ENCODE data around the gene CDRT4. TPM values are rescaled to one million over a fixed set of nuclear protein-coding genes. Genes with fewer than 3 reads are reported as not detected.

CDRT4 gene
- total RNA-seq, 2 experiments from 2014 or later: 1.0 TPM

DNA sequence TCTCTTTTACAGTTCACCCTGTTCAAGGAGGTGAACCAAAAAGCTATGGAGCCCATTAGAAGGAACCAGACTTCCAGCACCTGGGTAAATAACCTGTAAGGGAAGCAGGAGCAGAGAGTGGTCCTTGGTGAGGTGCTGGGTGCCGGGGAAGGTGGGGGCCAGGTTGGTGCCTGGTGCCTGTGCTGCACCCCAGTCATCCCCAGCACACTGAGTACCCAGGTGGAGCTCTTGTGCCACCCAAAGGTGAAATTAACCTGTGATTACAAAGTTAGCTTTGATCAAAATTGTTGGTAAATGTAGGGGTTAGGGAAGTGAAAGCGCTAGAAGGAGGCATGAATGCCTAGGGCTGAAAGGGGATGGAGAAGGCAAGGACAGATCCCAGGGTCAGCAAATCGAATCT lies 58.6 kb downstream of the CDRT4 start:
- Mint-ChIP-seq H3K4me3 (no peak overlapping the region), H3K4me1 (ENCODE audit: low read depth) (peaks cover 4% of the 10 kb centered on the region), H3K9me3 (no peaks in the 10 kb centered on the region), H3K27me3 (ENCODE audit: low read depth) (no peaks in the 10 kb centered on the region), H3K27ac (no peak overlapping the region), H3K36me3 (ENCODE audit: low read depth) (no peaks in the 10 kb centered on the region)
- intact Hi-C loops (cut with micrococcal nuclease): no loop called here
- DNase-seq: peak; percentile 5
- CTCF ChIA-PET: no interaction called here

DNA sequence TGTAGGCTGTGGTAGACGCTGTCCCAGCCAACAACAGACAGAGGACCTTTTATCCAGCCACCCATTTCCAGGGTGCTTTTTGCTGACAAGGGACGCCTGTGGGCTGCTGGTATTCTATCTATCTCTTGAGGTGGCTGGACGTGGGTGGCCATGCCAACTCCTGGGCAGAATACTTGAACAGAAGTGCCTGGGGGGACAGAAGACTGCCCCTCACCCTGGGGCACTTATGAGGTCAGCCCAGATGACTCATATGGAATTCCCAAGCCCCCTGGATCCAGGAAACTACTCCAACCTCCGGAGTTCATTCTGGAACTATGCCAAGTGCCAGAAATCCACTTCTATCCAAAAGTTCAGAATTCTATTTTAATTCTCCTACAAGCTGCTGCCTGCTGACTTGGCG lies 61.3 kb downstream of the CDRT4 start:
- CTCF ChIA-PET: no interaction called here
- no peaks in the 10 kb centered on the region for H3K27me3 Mint-ChIP-seq (ENCODE audit: low read depth)

DNA sequence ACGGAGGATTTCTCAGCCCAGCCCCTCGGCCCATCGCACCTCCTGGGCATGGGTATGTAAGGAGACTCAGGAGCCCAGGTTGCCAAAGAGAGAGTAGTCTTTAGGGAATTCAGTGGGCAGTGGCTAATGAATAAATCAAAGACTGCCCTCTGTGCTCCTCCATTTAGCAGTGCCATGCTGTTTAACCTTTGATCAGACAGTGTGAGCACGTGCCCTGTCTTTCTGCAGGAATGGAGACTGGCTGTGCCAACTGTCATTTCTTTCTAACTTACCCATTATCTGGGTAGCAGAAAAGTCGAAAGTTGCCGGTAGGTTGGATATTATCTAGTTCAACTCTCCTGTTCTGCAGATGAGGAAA lies 62.4 kb downstream of the CDRT4 start:
- no peaks in the 10 kb centered on the region for H3K36me3 Mint-ChIP-seq (ENCODE audit: low read depth)
- intact Hi-C loops (cut with micrococcal nuclease): no loop called here
- H3K4me3 Mint-ChIP-seq: no peak overlapping the region
- no peaks in the 10 kb centered on the region for H3K9me3 Mint-ChIP-seq
- no peaks in the 10 kb centered on the region for H3K4me1 Mint-ChIP-seq (ENCODE audit: low read depth)
- DNase-seq: no peak
- no peaks in the 10 kb centered on the region for H3K27me3 Mint-ChIP-seq (ENCODE audit: low read depth)
- H3K27ac Mint-ChIP-seq: no peak overlapping the region
- CTCF ChIA-PET: no interaction called here

More for the DNA sequence above, 61.3 kb downstream of the CDRT4 start:
- intact Hi-C loops (cut with micrococcal nuclease): no loop called here
- H3K27ac Mint-ChIP-seq: no peak overlapping the region
- H3K36me3 Mint-ChIP-seq (ENCODE audit: low read depth): no peaks in the 10 kb centered on the region
- H3K9me3 Mint-ChIP-seq: no peaks in the 10 kb centered on the region
- no peak for DNase-seq
- no peaks in the 10 kb centered on the region for H3K4me1 Mint-ChIP-seq (ENCODE audit: low read depth)
- H3K4me3 Mint-ChIP-seq: no peak overlapping the region

DNA sequence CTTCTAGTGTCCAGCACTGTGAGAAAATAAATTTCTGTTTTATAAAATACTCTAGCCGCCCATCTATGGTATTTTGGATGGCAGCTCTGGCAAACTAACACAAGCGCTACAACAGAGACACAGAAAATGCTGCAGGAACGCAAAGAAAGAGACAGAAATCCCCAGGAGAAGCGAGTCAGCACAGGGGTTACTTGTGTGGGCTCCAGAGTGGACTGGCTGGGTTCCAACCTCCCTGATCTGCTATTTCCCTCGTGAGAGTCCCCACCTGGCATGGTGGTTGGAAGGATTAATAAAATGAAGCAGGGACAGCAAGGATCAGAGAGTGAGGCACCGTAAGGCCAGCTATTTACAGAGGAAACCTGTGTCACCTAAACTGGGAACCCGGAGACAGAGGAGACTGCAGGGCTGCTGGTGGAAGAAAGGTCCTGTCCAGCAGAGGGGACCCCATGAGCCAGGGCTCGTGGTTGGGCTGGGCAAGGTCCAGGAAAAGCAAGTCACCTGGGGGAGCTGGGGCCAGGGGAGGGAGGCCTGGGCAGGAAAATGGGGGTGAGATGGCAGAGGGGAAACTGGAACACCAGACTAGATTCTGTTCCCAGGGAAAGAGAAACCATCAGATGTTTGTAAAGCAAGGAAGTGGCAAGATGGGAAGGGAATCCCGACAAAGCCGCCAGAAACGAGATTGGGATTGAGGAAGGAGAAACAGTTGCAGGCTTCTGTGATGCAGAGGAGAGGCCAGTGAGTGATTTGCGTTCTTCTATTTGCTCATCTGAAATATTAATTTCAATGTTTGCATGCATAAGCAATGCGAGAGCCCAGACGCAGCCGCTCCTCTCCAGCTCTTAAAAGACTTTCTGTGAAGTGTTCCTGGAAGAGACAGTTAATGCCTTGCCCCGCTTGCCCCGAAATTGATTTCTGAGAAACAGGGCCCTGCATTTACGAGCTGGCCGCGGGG lies 63.0 kb downstream of the CDRT4 start:
- H3K4me1 Mint-ChIP-seq (ENCODE audit: low read depth): no peaks in the 10 kb centered on the region
- H3K27ac Mint-ChIP-seq: no peak overlapping the region
- CTCF ChIA-PET: no interaction called here

DNA sequence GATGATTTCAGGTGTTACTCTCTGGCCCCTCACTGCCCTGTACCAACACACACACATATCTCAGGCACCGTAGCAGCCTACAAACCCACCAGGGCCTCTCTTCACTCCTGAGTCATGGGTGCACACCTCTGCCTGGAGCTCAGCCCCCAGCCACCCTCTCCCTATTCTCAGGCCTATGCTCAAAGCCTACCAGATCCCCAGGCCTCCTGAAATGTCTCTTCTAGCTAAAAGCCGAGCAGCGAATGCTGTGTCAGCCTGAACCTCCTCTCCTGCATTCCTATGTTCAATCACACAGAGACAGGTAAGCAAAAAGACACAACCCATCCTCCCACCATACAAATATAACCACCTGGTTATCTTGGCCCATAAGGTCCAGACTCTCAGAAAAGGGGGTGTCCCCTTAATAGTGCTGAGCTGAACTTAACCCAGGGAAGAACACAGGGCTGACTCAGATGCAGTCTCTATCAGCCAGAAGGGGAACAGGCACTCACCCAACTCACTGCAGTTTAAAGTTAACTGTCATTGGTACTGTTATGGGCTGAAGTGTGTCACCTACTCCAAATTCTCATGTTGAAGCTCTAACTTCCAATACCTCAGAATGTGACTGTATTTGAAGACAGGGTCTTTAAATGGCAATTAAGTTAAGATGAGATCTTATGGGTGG lies 64.0 kb downstream of the CDRT4 start:
- CTCF ChIA-PET: no interaction called here
- DNase-seq: no peak
- Mint-ChIP-seq H3K27ac (no peak overlapping the region), H3K9me3 (no peaks in the 10 kb centered on the region), H3K27me3 (ENCODE audit: low read depth) (peaks cover 2% of the 10 kb centered on the region), H3K36me3 (ENCODE audit: low read depth) (no peaks in the 10 kb centered on the region), H3K4me3 (no peak overlapping the region), H3K4me1 (ENCODE audit: low read depth) (no peaks in the 10 kb centered on the region)
- intact Hi-C loops (cut with micrococcal nuclease): no loop called here

More for the DNA sequence above, 63.0 kb downstream of the CDRT4 start:
- intact Hi-C loops (cut with micrococcal nuclease): no loop called here
- H3K27me3 Mint-ChIP-seq (ENCODE audit: low read depth): no peaks in the 10 kb centered on the region
- no peaks in the 10 kb centered on the region for H3K36me3 Mint-ChIP-seq (ENCODE audit: low read depth)
- H3K9me3 Mint-ChIP-seq: no peaks in the 10 kb centered on the region
- no peak overlapping the region for H3K4me3 Mint-ChIP-seq
- DNase-seq: no peak

DNA sequence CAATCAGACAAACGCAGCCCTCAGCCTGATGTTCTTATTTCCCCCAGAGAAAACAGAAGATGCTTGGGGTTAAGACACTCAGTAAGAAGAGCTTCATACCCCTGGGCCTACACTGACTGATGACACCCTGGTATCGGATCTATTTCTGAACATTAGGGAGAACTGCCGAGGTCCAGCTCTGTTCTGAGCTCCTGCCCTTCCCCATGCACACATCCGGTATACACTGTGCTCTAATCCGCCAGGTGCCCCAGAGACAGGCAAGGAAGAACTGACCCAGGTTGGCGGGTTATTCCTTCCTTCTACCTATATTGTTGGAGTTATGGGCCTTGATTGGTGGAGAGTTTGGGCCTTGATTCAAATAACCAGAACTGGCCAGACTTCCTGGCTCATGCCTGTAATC lies 68.0 kb downstream of the CDRT4 start:
- CTCF ChIA-PET: no interaction called here
- intact Hi-C loops (cut with micrococcal nuclease): no loop called here
- no peak overlapping the region for H3K4me3 Mint-ChIP-seq
- H3K27ac Mint-ChIP-seq: no peak overlapping the region
- no peaks in the 10 kb centered on the region for H3K4me1 Mint-ChIP-seq (ENCODE audit: low read depth)
- no peak for DNase-seq
- peaks cover 5% of the 10 kb centered on the region for H3K27me3 Mint-ChIP-seq (ENCODE audit: low read depth)
- no peaks in the 10 kb centered on the region for H3K9me3 Mint-ChIP-seq
- H3K36me3 Mint-ChIP-seq (ENCODE audit: low read depth): no peaks in the 10 kb centered on the region

DNA sequence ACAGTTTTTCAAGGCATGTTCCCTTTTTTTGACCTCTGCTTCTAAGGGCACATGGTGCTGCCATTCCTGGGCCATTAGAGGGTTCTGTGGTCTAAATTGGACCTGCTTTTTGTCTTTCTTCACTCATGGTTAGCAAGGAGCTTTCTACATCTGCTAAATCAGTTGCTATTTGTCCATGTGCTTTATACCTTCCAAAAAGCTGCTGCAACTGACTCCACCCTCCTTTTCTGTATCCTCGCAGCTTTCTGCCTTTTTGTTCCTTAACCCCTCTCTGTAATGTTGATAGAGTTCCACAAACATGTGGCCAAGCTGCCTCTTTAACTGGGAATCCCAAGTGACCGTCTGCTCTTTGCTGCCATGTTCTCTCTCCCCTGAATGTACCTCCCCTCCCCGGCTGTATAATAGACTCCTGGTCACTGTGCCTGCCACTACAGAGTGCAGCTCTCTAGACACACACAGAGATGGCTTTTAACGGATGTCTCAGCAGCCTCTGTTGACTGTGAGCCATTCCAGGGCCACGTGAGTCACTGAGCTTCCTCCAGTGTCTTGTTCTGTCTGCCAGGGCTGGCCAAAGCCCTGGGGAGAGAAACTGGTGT lies 68.6 kb downstream of the CDRT4 start:
- Mint-ChIP-seq H3K36me3 (ENCODE audit: low read depth) (no peaks in the 10 kb centered on the region), H3K27ac (no peak overlapping the region), H3K4me3 (no peak overlapping the region), H3K9me3 (no peaks in the 10 kb centered on the region), H3K4me1 (ENCODE audit: low read depth) (no peaks in the 10 kb centered on the region), H3K27me3 (ENCODE audit: low read depth) (peaks cover 5% of the 10 kb centered on the region)
- intact Hi-C loops (cut with micrococcal nuclease): no loop called here
- no peak for DNase-seq
- CTCF ChIA-PET: no interaction called here

DNA sequence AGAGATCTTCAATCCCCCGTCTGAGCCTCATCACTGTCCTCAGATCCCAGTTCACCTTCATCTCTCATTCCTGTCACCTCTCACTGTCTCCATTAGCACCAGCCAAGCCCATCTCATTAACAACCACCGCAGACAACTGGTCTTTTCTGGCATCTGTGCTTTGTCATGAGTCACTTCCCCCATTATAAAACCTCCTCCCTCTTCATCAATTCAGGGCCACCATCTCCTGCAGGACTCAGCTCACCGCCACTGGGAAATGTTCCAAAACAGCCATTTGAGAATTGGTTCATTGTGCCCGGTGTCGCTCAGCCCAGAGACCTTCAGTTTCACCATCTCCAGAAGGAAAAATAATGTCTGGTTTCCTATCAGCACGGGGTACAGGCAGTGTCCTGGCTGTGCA lies 69.1 kb downstream of the CDRT4 start:
- Mint-ChIP-seq H3K9me3 (no peaks in the 10 kb centered on the region), H3K27me3 (ENCODE audit: low read depth) (peaks cover 9% of the 10 kb centered on the region), H3K36me3 (ENCODE audit: low read depth) (no peaks in the 10 kb centered on the region), H3K4me3 (no peak overlapping the region), H3K27ac (no peak overlapping the region), H3K4me1 (ENCODE audit: low read depth) (no peaks in the 10 kb centered on the region)
- intact Hi-C loops (cut with micrococcal nuclease): no loop called here
- DNase-seq: no peak
- CTCF ChIA-PET: no interaction called here

DNA sequence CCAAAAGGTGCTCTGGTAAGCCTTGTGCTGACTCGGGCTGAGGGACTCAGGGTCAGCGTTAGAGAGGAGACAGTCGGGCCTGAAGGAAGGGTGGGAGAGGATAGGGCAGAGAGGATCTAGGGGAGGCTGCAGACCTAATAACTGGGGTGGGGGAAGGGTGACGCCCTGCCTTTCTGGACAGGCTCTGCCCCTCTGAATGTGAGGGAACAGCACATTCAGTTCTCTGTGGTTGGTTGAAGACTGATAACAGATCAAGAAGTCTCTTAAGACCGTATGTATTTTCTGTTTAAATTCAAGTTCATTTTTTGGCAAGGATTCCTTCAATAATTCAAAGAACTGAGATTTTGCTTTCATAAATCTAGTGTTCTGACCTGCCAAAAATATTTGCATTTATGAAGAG lies 69.8 kb downstream of the CDRT4 start:
- H3K4me3 Mint-ChIP-seq: no peak overlapping the region
- peaks cover 9% of the 10 kb centered on the region for H3K27me3 Mint-ChIP-seq (ENCODE audit: low read depth)
- H3K27ac Mint-ChIP-seq: no peak overlapping the region
- DNase-seq: no peak
- H3K9me3 Mint-ChIP-seq: no peaks in the 10 kb centered on the region
- CTCF ChIA-PET: interaction anchor here (0.7 kb wide), 1 partner anchor 627 kb away, joined by 4 read pairs; no protein-coding TSS in a partner anchor
- no peaks in the 10 kb centered on the region for H3K4me1 Mint-ChIP-seq (ENCODE audit: low read depth)
- intact Hi-C loops (cut with micrococcal nuclease): no loop called here
- no peaks in the 10 kb centered on the region for H3K36me3 Mint-ChIP-seq (ENCODE audit: low read depth)

DNA sequence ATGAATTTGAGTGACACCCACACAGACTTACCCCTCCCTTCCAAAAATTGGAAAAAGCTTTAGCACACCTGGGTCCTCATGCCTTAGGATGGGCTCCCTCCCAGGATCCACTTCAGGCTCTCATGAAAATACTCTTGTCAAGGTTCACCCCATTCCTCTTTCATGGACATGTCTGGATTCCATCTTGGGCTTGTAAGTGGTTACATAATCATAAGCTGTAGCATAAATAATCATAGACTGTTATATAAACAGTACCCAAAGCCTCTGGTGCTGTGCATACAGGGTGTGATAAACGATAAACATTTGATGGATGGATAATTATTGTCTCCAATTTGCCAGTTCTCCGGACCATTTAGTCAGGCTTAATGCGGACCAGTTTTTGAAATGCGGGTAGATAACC lies 72.3 kb downstream of the CDRT4 start:
- CTCF ChIA-PET: no interaction called here
- Mint-ChIP-seq H3K4me3 (no peak overlapping the region), H3K27me3 (ENCODE audit: low read depth) (peaks cover 9% of the 10 kb centered on the region), H3K9me3 (no peaks in the 10 kb centered on the region), H3K27ac (no peak overlapping the region), H3K36me3 (ENCODE audit: low read depth) (no peaks in the 10 kb centered on the region), H3K4me1 (ENCODE audit: low read depth) (no peaks in the 10 kb centered on the region)
- intact Hi-C loops (cut with micrococcal nuclease): no loop called here
- no peak for DNase-seq

DNA sequence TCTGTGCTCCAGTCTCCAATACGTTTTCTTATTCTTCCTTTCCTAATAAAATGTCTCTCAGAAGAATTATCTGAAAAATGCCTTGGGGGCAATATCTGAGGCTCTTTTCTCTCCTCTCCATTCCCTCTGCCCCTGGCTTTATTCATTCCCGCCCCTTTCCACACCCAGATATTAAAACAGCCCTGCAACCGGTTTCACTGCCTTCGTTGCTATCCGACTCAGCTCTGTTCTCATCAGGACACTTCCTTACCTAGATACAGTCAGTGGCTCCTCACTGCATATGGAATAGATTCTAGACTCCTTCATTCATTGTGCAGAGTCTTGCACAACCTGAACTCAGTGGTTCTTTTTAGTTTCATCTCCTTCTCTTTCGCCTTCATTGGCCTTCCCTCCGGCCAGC lies 74.0 kb downstream of the CDRT4 start:
- H3K27me3 Mint-ChIP-seq (ENCODE audit: low read depth): peaks cover 7% of the 10 kb centered on the region
- no peak for DNase-seq
- H3K4me3 Mint-ChIP-seq: no peak overlapping the region
- CTCF ChIA-PET: interaction anchor here (1.4 kb wide), 1 partner anchor 109 kb away, joined by 4 read pairs; no protein-coding TSS in a partner anchor
- no peaks in the 10 kb centered on the region for H3K9me3 Mint-ChIP-seq
- no peak overlapping the region for H3K27ac Mint-ChIP-seq
- no peaks in the 10 kb centered on the region for H3K4me1 Mint-ChIP-seq (ENCODE audit: low read depth)
- intact Hi-C loops (cut with micrococcal nuclease): no loop called here
- no peaks in the 10 kb centered on the region for H3K36me3 Mint-ChIP-seq (ENCODE audit: low read depth)

DNA sequence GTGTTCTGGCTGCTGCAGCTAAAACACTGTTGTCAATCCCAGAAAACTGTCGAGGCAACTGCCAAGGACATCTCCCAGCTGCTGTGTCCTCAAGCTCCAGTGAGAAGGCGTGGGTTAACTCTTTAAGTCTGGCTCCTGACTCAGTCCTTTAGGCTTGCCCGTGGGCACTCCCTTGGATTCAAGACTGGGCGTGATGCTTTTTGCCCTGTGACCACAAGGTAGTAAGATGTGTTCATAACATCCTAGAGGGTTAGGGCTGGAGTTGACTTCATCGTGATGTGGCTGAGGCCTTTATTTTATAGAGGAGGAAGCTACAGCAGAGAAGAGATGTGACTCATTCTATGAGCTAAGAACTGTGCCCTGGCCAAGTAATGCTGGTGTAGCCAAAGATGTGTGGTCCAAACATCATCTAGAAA lies 75.1 kb downstream of the CDRT4 start:
- no peak overlapping the region for H3K27ac Mint-ChIP-seq
- H3K36me3 Mint-ChIP-seq (ENCODE audit: low read depth): no peaks in the 10 kb centered on the region
- no peak overlapping the region for H3K4me3 Mint-ChIP-seq
- H3K4me1 Mint-ChIP-seq (ENCODE audit: low read depth): no peaks in the 10 kb centered on the region
- peaks cover 7% of the 10 kb centered on the region for H3K27me3 Mint-ChIP-seq (ENCODE audit: low read depth)
- CTCF ChIA-PET: interaction anchor here (1.4 kb wide), 1 partner anchor 110 kb away, joined by 4 read pairs; no protein-coding TSS in a partner anchor
- DNase-seq: no peak
- no peaks in the 10 kb centered on the region for H3K9me3 Mint-ChIP-seq
- intact Hi-C loops (cut with micrococcal nuclease): no loop called here

All from activated naive CD4-positive, alpha-beta T cell treated with anti-CD3 and anti-CD28 coated beads for 36 hours (primary cell).